Fibroblast of skin of left biceps (primary cell): ENCODE data around the gene EEF2K.

Experiments
- DNase-seq, 2 experiments: peaks; one replicate each; pipeline ENCODE4 v3.0.0-alpha.2; 2013; ENCODE audit warnings: low read depth in 2 of 2

Gene EEF2K

DNA sequence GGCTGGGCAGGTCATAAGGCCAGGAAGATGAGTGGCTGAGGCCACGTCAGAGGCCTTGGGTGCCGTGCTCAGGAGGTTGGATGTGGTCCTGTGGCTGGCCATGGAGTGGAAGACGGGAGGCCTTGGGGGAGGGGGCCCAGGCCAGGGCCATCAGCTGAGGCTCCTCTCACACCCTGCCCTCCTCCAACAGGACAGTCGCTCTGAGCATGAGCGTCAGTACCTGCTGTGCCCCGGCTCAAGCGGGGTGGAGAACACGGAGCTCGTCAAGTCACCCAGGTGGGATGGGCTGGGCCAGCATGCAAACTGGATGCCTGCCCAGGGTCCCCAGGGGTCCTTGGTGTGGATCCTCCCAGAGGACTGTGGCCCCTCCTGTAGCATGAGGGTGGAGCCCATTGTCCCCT is 110.3 kb downstream of the EEF2K start:
- DNase-seq: no peak

DNA sequence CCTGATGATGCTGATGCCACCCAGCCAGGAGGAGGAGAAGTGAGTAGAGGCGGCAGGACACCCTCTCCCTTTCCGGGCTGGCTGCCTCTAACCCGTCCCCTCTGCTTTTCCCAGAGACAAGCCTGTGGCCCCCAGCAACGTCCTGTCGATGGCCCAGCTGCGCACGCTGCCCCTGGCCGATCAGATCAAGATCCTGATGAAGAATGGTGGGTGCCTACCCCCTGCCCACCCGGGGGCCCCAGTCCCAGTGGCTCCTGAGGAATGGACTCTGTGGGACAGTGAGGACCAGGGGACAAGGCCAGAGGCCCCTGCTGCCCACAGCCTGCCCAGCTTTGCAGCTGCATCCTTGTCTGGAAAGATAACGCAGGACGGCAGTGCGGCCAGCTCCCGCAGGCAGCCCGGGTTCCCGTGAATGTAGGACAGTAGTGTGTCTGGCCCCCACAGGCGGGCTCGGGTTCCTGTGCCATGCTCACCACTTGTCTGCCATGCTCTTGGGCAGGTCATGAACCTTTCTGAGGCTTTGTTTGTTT is 111.0 kb downstream of the EEF2K start:
- no peak for DNase-seq

DNA sequence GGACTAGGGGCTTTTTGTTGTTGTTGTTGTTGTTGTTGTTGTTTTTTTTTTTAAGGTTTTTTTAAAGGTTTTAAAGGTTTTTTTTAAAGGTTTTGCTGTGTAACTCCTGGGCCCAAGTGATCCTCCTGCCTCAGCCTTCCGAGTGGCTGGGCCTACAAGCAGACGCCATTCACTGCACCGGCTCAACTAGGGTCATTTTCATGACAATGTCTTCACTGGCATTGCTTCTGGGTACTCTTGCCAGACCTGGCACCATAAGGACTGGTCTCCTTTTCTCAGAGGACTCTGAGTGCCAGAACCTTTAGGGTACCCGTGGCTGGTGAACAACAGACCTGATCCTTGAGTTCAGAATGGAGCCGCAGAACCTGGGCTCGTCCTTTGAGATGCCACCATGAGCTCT is 111.5 kb downstream of the EEF2K start:
- DNase-seq: no peak

DNA sequence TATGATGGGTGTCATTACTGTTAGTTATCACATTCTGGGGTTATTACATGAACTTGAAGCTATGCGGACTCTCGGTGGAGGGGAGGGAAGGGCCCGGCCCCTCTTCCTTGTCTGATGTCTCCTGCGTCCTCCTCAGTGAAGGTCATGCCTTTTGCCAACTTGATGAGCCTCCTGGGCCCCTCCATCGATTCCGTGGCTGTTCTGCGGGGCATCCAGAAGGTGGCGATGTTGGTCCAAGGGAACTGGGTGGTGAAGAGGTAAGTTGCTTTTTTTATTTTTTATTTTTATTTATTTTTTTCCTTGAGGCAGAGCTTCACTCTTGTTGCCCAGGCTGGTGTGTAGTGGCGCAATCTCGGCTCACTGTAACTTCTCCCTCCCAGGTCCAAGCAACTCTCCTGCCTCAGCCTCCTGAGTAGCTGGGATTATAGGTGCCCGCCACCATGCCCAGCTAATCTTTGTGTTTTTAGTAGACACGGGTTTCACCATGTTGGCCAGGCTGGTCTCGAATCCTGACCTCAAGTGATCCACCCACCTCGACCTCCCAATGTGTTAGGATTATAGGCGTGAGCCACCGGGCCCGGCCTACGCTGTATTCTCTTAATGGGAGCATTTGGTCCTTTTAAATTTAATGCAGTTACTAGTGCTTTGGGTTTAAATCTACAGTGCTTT is 112.7 kb downstream of the EEF2K start:
- DNase-seq: no peak

DNA sequence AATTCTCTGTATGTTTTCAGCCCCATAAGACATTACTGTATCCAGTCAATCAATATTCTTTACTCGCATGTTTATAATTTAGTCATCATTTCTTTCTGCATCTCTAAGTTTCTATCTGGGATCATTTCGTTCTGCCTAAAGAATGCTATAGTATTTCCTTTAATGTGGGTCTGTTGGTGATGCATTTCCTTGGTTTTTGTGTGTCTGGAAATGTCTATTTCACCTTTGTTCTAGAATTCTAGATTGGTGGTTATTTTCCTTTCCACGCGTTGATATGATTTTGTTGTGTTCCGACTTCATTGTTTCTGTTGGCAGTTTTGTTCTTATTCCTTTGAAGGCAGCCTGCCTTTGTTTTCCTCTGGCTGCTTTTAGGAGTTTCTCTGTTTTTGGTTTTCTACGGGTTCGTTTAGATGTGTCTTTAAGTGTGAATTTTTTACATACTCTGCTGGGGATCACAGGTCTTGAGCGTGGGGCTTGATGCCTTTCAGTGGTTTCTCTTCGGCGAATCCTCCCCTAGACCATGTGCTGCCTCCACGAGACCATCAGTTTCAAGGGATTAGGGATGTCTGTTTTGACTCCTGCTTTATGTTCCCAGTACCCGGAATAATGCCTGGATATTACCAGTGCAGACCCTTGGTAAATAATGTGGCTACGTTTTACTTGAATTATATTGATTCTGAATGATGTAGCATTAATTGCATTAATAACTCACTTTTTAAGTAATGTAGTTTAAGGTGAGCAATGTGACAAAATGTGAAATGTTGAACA is 114.7 kb downstream of the EEF2K start:
- no peak for DNase-seq

DNA sequence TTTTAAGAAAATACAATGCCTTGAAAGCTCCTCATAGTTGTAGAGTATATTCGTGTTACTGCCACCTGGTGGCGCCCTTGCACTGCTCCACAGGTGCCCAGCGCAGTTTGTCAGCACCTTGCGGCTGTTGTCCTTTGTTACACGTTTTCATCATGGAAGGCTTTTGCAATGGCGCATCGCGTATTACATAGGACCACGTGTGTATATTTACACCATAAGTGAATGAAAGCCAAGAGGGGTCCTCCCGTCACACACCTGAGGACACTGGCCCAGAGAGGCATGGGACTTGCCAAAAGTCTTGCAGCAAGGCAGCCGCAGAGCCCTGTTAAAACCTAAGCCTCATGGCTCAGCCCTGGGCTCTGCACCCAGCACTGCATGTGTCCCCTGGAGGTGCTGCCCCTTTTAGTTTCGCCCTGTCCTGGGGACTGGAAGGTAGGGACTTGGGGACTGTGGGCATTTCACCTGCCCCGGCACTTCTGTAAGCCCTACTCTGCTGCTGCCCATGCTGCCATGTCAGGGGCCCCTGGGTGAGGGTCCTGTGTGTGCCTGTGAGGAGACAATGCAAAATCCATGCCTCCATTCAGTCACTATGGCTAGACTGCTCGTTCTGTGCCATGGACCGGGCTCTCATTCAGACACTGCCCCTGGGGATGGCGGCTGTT is 115.4 kb downstream of the EEF2K start:
- peak; percentile 19 to 22 for DNase-seq

DNA sequence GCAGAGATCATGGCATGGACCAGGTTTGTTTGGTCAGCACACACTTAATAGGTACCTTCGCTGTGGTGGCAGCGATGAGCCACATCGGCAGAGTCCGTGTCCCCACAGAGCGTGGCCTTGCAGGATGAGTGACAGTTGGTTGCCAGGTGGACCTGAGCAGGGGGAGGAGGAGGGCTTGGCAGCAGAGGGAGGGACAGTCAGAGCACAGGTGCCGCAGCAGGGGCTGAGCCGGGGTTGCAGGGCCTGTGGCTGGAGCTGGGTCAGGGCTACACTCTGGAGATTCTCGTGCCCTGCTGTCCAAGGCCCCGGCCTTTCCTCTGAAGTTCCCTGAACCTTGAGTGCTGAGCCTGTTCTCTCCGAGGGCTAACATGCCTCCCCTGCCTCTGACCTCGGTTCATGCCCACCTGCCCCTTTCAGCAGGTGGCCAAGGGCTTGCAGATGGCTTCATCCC is 116.0 kb downstream of the EEF2K start:
- no peak for DNase-seq

DNA sequence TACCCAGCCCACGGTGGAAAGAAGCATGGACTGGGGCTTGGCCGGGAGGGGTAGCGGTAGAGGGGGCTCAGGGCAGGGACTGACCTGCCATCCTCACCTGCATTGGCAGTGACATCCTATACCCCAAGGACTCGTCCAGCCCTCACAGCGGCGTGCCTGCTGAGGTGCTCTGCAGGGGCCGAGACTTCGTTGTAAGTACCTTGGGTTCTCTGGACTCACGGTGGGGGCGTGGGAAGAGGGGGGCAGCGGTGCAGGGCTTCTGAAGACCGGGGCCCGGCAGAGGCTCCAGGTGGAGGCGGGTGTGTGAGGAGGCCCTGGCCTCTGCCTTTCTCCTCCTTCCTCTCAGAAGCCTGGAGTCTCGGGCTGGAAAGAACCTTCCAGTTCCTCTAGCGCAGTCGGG is 116.7 kb downstream of the EEF2K start:
- no peak for DNase-seq

DNA sequence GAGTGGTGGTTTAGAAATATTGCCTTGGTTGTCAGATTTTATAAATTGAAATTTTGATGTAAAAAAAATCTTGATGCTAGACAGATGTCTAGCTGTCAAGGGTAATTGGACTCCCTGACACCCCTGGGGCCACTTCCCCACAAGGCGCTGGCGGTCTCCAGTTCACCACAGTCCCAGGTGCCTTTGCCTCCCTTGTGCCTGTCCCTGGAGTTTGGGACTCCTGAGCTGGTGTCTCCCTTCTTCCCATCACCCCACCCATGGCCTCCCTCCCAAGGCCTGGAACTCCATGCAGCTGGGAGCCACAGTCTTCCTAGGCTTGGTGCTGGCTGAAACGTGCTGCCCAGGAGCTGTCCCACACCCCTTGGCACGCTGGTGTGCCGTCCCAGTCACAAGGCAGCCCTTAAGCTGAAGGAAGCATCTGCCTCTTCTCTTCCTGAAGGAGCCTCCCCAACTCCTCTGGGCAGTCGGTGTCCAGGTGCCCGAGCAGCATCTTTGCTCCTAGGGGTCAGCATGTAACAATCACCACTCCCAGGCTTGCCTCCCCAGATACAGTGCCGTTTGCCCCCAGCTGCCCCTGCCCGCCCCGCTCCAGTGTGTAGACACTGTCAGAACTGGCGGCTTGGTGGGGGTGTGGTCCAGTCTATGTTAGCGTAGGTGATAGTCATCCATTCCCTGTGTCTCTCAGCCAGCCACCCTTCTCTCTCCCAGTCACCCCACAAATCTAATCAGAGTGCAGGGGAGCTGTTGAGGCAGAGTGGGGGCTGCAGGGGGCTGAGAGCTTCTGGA is 117.3 kb downstream of the EEF2K start:
- no peak for DNase-seq

DNA sequence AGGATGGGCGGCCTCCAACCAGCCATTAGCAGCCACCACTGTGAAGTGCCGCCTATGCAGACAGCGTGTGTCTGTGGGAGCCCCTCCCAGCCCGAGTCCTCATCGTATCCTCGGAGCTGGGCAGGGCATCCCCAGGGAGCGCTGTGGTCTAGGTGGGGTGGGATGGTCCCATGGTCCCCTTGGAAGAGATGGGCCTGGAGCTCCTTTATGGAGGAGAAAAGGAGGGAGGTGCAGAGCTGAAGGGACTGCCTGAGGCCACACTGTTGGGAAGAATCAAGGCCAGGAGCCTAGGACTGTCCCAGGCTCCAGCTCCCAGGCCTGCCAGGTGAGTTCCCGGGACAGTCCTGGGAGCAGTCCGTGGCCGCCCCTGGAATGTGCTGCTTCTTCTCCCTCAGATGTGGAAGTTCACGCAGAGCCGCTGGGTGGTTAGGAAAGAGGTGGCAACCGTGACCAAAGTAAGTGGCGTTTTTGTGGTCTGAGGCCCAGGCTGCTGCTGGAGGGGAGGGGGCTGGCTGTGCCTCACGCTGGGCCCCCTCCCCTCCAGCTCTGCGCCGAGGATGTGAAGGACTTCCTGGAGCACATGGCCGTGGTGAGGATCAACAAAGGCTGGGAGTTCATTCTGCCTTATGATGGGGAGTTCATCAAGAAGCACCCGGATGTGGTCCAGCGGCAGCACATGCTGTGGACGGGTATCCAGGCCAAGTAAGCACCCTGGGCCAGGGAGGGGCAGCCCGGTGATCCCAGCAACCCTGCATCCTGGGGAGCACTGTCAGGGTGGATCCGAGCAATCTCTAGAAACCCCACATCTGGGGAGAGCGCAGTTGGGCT is 118.1 kb downstream of the EEF2K start:
- DNase-seq: no peak

DNA sequence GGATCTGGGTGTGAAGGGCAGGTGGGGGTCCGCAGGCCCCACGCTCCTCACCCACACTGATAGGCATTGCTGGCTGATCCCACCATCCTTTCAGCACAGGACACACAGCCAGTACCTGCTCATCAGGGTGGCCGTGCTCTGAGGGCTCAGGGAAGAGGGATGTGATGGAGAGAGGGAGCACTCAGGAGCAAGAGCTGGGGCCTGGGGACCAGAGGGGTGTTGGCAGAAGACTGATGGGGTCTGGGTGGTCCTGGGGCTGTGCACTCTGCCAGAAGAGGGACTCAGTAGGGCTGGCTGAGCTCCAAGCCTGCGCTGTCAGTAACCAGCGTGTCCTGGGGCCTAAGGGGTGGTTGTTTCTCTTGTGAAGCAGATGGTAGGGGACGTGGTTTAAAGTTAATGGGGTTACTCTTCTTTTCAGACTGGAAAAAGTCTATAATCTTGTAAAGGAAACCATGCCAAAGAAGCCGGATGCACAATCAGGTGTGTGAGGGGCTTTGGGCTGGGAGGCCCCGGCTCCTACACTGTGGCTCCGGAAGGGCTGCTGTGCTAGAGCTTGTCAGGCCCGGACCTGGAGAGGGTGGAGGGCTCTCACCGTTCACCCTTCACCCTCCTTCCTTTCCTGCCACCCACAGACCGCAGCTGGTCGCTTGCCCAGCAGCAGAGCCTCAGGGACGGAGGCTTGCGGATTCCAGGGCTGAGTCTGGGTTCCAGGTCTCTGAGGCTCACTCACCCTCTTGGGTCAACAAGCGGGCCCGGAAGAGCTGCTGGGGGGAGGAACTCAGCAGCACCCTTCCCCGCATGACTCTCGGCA is 118.9 kb downstream of the EEF2K start:
- DNase-seq: no peak

DNA sequence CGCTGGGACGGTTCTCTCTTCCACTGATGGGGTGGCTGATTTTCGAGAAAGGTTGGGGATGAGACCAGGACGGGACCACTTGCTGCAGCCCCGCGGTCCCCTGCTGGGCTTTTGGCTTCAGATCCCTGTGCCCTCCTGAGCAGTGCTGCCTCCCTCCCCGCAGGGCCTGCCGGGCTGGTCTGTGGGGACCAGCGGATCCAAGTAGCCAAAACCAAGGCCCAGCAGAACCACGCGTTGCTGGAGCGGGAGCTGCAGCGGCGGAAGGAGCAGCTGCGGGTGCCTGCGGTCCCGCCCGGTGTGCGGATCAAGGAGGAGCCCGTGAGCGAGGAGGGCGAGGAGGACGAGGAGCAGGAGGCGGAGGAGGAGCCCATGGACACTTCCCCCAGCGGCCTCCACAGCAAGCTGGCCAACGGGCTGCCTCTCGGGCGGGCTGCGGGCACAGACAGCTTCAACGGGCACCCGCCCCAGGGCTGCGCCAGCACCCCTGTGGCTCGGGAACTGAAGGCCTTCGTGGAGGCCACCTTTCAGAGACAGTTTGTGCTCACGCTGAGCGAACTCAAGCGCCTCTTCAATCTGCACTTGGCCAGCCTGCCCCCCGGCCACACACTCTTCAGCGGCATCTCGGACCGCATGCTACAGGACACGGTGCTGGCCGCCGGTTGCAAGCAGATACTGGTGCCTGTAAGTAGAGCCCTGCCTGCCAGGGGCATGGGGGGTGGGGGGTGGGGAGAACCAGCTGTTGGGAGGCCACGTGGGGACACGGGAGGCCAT is 119.7 kb downstream of the EEF2K start:
- no peak for DNase-seq

DNA sequence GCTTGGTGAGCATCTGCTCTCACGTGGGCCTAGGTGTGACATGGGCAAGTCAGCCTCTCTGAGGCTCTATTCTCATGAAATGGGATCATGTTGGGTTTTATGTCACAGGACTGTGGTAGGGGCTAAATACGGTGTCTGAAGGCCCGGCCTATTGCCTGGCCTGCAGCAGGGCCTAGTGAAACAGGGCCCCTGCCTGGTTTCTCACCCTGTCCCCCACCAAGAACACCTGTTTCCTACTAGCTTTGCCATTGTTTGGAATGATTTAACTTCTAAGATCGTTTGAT is 120.2 kb downstream of the EEF2K start:
- no peak for DNase-seq

DNA sequence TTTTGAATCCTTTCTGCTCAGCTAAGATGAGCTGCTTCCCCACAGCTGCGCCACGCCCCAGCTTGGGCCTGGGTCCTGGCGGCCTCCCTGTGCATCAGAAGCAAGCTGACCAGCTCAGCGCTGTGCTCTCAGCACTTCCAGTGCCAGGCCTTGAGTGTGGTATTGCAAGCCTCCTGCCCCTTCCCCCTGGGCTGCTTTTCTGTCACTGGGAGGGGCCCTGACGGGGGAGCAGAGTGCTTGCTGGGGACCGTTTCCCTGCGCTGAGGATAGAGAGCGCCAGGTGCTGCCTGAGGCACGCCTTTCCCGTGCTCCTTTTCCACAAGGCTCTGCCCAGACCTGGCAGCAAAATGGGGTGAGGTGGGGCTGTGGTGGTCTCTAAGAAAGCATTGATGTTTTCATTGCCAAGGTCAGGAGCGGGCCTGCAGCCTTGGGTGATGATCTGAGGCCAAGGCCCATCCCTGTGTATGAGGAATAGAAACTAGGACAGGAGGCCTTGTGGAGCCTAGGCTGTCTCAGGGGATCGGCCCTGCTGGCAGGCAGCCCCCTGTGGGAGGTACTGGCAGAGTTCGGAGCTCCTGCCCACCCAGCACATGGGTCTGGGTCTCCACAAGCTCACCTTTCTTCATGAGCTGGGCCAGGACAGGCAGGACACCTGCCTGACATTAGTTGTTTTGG is 120.8 kb downstream of the EEF2K start:
- no peak for DNase-seq

DNA sequence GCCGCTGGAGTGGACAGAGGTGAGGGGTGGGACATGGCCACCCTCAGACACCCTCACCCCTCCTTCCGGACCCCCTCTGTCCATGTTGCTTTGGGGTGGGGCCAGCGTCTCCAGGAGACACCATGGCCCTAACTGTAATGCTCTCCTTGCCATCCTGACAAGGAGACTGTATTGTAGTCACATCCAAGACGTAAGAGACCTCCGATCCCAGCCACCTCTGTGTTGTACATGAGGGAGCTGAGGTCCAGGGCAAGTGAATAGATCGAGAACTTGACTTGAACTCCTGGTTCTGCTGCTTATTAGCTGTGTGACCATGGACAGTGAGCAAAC is 121.3 kb downstream of the EEF2K start:
- DNase-seq: no peak

DNA sequence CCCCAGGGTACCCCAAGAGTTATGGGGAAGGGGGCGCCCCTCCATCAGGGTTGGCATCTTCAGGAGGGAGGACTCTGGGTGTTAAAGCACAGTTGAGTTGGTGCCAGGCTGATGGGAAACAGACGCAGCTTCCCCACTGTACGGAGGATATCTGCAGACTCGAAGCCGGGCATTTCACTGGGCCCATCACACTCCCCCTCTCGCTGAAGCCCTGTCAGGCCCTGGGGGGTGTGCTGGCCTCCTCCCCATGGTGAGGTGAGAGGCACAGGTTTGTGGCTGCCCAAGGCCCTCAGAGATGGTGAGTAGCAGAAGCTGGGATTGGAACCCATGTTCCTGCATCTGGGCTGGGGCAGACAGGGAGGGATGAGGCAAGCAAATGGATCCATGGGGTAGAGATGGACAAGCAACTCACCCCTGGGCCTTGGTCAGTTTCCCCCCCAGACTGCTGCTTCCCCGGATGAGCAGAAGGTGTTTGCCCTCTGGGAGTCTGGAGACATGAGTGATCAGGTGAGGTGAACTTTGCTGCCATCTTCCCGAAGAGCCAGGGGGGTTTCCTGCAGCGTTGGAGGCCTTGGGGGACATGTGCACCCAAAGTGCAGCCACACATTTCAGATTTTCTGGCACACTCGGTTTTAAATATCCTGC is 122.1 kb downstream of the EEF2K start:
- DNase-seq: no peak

DNA sequence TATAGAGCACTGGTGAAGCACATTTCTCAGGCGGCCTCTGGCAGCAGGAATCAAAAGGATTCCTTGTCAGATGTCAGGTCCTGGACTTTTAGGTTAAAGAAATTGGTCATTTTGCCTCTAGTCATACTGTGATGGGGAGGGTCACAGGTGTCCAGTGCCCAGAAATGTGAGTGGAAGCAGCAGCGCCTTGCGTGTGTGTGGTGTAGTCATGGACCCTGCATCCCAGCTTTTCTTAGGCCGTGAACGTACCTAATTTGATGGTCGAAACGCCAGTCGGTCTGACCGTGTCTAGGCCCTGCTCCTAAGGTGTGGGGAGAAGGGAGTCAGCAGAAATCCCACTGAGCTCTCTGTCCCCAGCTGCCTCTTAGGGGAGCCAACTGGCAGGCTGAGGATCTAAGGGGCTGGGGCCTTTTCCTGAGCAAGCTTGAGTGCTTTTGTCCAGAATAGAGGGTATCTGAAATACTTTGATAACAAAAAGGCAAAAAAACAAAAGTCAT is 123.2 kb downstream of the EEF2K start:
- DNase-seq: no peak

DNA sequence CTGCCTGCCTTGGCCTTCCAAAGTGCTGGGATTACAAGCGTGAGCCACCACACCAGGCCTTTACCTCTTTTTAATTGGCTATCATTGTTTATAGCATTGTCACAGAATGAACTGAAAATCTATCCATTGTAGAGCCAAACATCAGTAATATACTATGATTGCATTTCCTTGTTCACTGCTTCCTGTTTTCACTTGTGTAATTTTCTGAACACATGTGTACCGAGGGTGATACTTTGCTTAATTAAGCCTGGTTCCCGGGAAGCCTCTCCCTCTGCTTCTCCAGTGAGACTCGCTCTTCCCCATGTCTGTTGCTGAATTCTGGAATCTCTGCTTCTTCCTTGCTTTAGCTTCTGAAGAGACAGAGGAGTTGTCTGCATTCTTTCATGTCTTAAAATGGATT is 124.2 kb downstream of the EEF2K start:
- no peak for DNase-seq
